NB4 (cell line): ENCODE measurements around the gene SESN2.

Experiments used
- CTCF ChIP-seq: IDR thresholded peaks from one replicate; pipeline ENCODE4 v1.5.1; 2012; ENCODE audit warnings: low read depth, low read length
- POLR2A ChIP-seq: IDR thresholded peaks from 2 replicates; pipeline ENCODE4 v1.6.1; 2011; ENCODE audit warnings: mild to moderate bottlenecking; ENCODE audit not compliant: insufficient read length; ENCODE audit errors: extremely low read depth

- TF ChIP-seq CTCF (no peak), POLR2A (no peak)
Observed at GRCh38 chr1:28273216-28273860, 14.0 kb downstream of the SESN2 start.
